SK-N-SH treated with all-trans-retinoic acid at 6 μM for 48 hours (cell line): ENCODE measurements around the gene ASF1A.

ENCODE experiments used
- ATAC-seq: fragments of 200-7000 bp; cut with Tn5 transposase; 3 replicates; pipeline ENCODE4 v1.9.1; 2020; ENCODE audit warnings: mild to moderate bottlenecking, moderate library complexity
- ARNTL ChIP-seq: fragments of 450-650 bp; formaldehyde crosslinking; IDR thresholded peaks from 2 replicates; pipeline ENCODE4 v1.5.0; 2020; ENCODE audit warnings: low read depth, mild to moderate bottlenecking, moderate library complexity, borderline replicate concordance
- BACH2 ChIP-seq: fragments of 250-450 bp; sonication (Bioruptor Pico); IDR thresholded peaks from 2 replicates; pipeline ENCODE4 v1.9.0; 2021; ENCODE audit warnings: mild to moderate bottlenecking, borderline replicate concordance
- CREB5 ChIP-seq: fragments of 250-450 bp; sonication (Bioruptor Pico); IDR thresholded peaks from 2 replicates; pipeline ENCODE4 v1.5.1; 2020; ENCODE audit warnings: low read depth, mild to moderate bottlenecking, moderate library complexity
- CSDC2 ChIP-seq: fragments of 250-450 bp; sonication (Bioruptor Pico); IDR thresholded peaks from 2 replicates; pipeline ENCODE4 v1.5.0; 2020; ENCODE audit warnings: mild to moderate bottlenecking, moderate library complexity
- CSRNP3 ChIP-seq: fragments of 250-450 bp; sonication (Bioruptor Pico); IDR thresholded peaks from 2 replicates; pipeline ENCODE4 v1.5.1; 2021; ENCODE audit warnings: mild to moderate bottlenecking, moderate library complexity
- ESRRG ChIP-seq: fragments of 250-450 bp; sonication (Bioruptor Pico); IDR thresholded peaks from 2 replicates; pipeline ENCODE4 v1.6.1; 2021; ENCODE audit warnings: mild to moderate bottlenecking
- GLIS3 ChIP-seq: fragments of 250-450 bp; sonication (Bioruptor Pico); IDR thresholded peaks from 2 replicates; pipeline ENCODE4 v1.5.0; 2020; ENCODE audit warnings: mild to moderate bottlenecking, moderate library complexity
- ISL1 ChIP-seq: fragments of 250-450 bp; sonication (Bioruptor Pico); IDR thresholded peaks from 2 replicates; pipeline ENCODE4 v2.1.2; 2022; ENCODE audit warnings: mild to moderate bottlenecking, moderate library complexity
- OSR1 ChIP-seq: fragments of 250-450 bp; sonication (Bioruptor Pico); IDR thresholded peaks from 2 replicates; pipeline ENCODE4 v1.8.0; 2022; ENCODE audit warnings: moderate library complexity, mild to moderate bottlenecking, inconsistent platforms
- POU6F1 ChIP-seq: fragments of 250-450 bp; sonication (Bioruptor Pico); IDR thresholded peaks from 2 replicates; pipeline ENCODE4 v1.8.0; 2021; ENCODE audit warnings: low read depth, mild to moderate bottlenecking, moderate library complexity, borderline replicate concordance
- PPARA ChIP-seq: fragments of 250-450 bp; sonication (Bioruptor Pico); IDR thresholded peaks from 2 replicates; pipeline ENCODE4 v1.5.0; 2020; ENCODE audit warnings: mild to moderate bottlenecking, borderline replicate concordance
- RARB ChIP-seq: fragments of 250-450 bp; sonication (Bioruptor Pico); IDR thresholded peaks from 2 replicates; pipeline ENCODE4 v1.8.0; 2021; ENCODE audit warnings: mild to moderate bottlenecking, moderate library complexity
- SNAI2 ChIP-seq: fragments of 250-450 bp; sonication (Bioruptor Pico); IDR thresholded peaks from 2 replicates; pipeline ENCODE4 v1.5.0; 2020; ENCODE audit warnings: mild to moderate bottlenecking, moderate library complexity
- TCF4 ChIP-seq: fragments of 250-450 bp; sonication (Bioruptor Pico); IDR thresholded peaks from 2 replicates; pipeline ENCODE4 v1.8.0; 2021; ENCODE audit warnings: mild to moderate bottlenecking, moderate library complexity, borderline replicate concordance
- TOX ChIP-seq: fragments of 250-450 bp; sonication (Bioruptor Pico); IDR thresholded peaks from 2 replicates; pipeline ENCODE4 v1.8.0; 2021; ENCODE audit warnings: mild to moderate bottlenecking, moderate library complexity, borderline replicate concordance
- TSHZ2 ChIP-seq: fragments of 250-450 bp; sonication (Bioruptor Pico); IDR thresholded peaks from 2 replicates; pipeline ENCODE4 v1.5.0; 2020; ENCODE audit warnings: mild to moderate bottlenecking, moderate library complexity
- ZFP30 ChIP-seq: fragments of 450-650 bp; formaldehyde crosslinking; IDR thresholded peaks from 2 replicates; pipeline ENCODE4 v1.5.0; 2022; ENCODE audit warnings: mild to moderate bottlenecking, moderate library complexity
- ZNF565 ChIP-seq: fragments of 450-650 bp; formaldehyde crosslinking; conservative IDR thresholded peaks from 2 replicates; pipeline ENCODE4 v1.5.0; 2020; ENCODE audit warnings: low read depth, mild to moderate bottlenecking, moderate library complexity
- ZNF70 ChIP-seq: fragments of 450-650 bp; formaldehyde crosslinking; IDR thresholded peaks from 2 replicates; pipeline ENCODE4 v1.5.0; 2020; ENCODE audit warnings: mild to moderate bottlenecking, moderate library complexity
- TF ChIP-seq, protein P1 (sequence below): fragments of 250-450 bp; sonication (Bioruptor Pico); IDR thresholded peaks from 2 replicates; pipeline ENCODE4 v1.8.0; 2020; ENCODE audit warnings: mild to moderate bottlenecking, moderate library complexity, borderline replicate concordance

The ASF1A gene

DNA sequence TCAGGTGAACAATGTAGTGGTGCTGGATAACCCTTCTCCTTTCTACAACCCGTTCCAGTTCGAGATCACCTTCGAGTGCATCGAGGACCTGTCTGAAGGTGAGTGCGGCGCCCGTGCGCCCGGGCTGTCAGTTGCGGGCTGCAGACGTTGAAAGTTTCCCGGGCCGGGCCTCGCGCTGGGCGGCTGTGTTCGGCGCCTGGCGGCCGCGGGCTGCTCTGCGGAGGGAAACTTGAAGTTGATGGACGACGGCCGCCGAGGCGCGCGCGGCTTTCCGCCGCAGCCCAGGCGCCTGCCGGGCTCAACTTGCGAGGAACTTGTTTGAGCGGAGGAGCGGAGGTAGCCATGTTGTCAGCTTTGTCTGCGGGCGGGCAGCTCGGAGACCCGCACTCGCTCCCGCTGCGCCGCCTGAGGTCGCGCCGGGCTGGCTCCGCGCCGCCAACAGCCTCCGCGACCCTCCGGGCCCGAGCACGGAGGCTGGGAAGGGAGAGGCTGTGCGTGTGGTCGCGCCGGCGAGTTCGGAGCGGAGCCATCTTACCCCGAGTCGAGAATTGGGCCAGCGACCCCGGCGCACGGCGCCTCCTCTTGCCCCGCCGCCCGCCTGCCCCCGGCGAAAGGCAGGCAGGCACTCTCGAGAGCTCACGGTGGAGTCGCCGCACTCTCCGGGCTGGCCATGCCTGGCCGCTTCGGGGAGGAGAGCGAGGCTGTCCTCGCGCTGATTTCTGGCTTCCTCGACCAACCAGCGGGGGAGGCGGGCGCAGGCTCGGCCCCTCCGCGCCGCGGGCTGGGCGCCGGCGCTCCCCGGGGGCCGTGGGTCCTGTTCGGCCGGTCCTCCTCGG, 691 bp downstream of the ASF1A start:
- peak; percentile 69 for ATAC-seq
- TF ChIP-seq, protein P1, sequence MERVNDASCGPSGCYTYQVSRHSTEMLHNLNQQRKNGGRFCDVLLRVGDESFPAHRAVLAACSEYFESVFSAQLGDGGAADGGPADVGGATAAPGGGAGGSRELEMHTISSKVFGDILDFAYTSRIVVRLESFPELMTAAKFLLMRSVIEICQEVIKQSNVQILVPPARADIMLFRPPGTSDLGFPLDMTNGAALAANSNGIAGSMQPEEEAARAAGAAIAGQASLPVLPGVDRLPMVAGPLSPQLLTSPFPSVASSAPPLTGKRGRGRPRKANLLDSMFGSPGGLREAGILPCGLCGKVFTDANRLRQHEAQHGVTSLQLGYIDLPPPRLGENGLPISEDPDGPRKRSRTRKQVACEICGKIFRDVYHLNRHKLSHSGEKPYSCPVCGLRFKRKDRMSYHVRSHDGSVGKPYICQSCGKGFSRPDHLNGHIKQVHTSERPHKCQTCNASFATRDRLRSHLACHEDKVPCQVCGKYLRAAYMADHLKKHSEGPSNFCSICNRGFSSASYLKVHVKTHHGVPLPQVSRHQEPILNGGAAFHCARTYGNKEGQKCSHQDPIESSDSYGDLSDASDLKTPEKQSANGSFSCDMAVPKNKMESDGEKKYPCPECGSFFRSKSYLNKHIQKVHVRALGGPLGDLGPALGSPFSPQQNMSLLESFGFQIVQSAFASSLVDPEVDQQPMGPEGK (CRISPR knock-in tag) = no peak
- TF ChIP-seq TSHZ2 (CRISPR knock-in tag) (no peak), CSDC2 (CRISPR knock-in tag) (no peak), ZNF70 (no peak), SNAI2 (no peak)

DNA sequence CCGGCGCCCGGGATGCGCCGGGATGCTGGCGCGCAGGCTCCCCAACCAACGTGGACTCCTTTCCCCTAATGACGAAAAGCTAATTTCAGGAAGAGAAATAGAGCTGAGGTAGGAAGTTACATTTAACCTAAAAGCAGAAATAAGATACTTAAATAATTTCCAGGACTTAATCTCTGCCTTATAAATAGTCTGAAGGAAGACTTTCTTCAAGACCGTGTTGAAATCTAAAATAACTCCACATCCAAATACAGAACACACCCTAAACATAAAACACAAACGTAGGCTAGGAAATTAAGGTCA, 1.3 kb downstream of the ASF1A start:
- ATAC-seq = no peak
- TF ChIP-seq CSRNP3 (CRISPR knock-in tag) (no peak), CREB5 (CRISPR knock-in tag) (no peak), TCF4 (CRISPR knock-in tag) (no peak), ESRRG (CRISPR knock-in tag) (no peak), ZNF565 (CRISPR knock-in tag) (no peak), PPARA (no peak), TSHZ2 (CRISPR knock-in tag) (no peak), ISL1 (CRISPR knock-in tag) (no peak), TOX (no peak), RARB (no peak), GLIS3 (CRISPR knock-in tag) (no peak), ZNF70 (no peak), BACH2 (CRISPR knock-in tag) (no peak), CSDC2 (CRISPR knock-in tag) (no peak), OSR1 (CRISPR knock-in tag) (no peak)
- TF ChIP-seq, protein P1 (CRISPR knock-in tag) = no peak

- no peak for ATAC-seq
- TF ChIP-seq, protein P1 (CRISPR knock-in tag) = no peak
- TF ChIP-seq ESRRG (CRISPR knock-in tag) (no peak), POU6F1 (CRISPR knock-in tag) (no peak), ZFP30 (no peak), PPARA (no peak), ARNTL (CRISPR knock-in tag) (no peak), ZNF565 (CRISPR knock-in tag) (no peak), TCF4 (CRISPR knock-in tag) (no peak), SNAI2 (no peak)
Observed at GRCh38 chr6:118895859-118896258, 1.9 kb downstream of the ASF1A start.
